Hypothalamus (tissue), 51 donors: ENCODE data around the gene SRM.
"Not testable (repeated sequence)": the region's sequence is repeated elsewhere in the genome, so short reads cannot be mapped to it uniquely, and the experiment has no call there.

Experiments used
- DNase-seq, 51 donors: peaks; one replicate each; lab custom pipeline; 2025; lab: John Stamatoyannopoulos, UW

Gene SRM

DNA sequence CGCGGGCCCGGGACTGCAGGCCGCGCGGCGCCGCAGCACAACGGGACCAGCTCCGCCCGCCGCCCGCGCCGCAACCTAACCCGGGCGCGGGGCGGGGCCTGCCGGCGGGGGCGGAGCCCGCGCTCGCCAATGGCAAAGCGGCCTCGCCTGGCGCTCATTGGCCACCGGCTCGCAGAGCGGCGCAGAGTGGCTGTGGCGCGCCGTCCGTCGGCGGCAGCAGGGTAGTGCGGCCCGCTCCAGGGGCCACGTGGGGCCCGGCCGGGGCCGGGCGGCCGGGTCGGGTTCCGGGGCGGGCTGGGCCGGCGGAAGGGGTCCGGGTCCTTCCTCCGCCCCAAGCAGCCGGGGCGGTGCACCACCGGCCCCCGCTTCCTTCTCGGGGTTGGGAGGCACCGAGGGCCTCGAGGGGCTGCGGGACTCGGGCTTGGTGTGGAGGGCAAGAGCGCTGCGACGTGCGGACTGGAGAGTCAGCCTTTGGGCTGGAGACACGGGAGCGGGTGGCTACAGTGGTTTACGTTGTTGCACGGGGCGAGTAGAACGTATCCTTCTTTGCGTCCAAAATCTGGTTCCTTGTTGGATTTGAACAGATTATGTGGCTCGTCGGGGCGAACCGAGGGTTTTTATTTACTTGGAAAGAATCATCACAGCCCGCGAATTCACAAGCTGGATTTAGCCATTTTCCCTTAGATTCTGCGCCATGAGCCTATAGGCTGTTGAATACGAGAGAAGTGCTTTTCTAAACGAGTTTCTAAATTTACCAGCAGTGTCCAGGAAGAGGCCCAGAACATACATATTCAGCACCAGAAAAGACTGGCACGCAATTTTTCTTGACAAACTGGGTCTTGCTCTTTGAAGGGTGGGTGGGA lies at the start of gene SRM:
Gene SRM, minus strand, starts transcription at position 51 of the 863 bp plus-strand sequence. CDS start 75 bp downstream, outside the sequence.
- DNase-seq, result peak; percentile 23 to 94 (median 82)

DNA sequence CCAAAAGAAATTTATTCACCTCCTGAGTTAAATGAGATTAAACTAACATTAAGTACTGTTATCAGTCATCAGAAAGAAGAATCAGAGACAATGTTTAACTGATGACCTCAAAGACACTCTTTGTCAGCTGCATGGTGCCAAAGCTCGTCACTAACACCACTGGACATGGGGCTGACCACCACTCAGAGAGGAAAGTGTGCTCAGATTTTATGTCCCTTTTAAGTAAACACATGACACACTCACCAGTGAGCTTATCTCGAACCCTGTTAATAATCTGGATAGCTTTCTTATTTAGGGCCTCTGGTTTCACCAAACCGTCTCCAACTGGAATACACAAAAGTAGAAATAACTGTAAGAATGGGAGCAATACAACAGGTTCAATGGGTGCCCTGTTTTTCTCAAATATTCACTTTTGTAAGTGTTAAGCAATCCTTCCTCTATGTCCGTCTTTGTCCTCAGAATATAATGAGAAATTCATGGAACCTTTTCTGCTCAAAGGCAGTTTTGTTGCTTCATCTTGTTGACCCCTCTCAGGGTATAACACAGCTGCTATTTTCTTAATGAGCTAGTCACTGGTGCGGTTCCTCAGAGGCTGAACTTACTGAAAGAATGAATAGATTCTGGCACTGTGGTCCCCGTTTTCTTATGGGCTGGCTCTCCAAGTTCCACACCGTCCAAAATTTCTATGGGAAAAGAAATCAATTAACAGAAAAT lies 49.4 kb upstream of the SRM start:
- peak in 7 of 51 donors; percentile 9 to 58 (median 17) for DNase-seq

DNA sequence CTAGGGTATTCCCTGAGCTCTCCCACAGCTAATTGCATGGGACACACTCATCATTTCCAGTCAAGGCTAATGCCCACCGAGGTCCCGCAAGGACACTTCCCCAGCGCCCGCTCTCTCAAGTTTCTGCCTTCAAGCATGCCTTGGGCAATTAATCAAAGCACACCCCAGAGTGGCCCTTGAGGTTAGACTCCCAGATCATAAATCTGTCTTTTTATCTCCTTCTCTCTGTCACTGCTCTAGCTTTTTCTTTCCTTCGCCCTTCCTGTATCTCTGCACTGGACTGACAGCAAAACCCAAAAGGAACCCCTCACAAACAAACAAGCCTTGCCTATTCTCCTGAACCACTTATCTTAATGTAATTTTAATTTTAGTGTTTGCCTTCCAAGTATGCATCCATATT lies 47.8 kb upstream of the SRM start:
- DNase-seq, result no peak

DNA sequence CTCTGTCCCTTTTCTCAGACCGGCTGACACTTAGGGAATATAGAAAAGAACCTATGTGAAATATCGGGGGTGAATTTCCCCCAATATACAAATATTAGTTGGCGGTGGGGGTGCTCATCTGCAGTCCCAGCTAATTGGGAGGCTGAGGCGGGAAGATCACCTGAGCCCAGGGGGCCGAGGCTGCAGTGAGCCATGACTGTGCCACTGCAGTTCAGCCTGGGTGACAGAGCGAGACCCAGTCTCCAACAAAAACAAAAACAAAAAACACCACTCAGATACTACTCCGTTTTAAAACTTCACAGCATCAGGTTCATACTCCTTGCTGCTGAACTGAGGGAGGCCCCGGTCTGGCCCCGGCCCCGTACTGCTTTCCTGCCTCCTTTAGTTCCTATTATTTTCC lies 45.8 kb upstream of the SRM start:
- DNase-seq, result no peak

DNA sequence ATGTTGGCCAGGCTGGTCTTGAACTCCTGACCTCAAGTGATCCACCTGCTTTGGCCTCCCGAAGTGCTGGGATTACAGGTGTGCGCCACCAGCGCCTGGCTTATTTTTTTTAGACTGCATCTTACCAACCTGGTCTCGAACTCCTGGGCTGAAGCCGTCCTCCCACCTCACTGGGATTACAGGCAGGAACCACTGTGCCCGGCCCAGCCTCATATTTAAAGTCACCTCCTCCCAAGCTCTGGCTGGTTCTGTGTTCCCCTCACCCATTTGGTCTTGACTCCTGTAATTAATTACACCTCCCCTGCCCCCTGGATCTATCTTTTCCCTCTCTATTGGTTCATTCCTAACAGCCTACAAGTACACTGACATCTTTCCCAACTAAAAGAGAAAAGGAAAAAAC lies 41.5 kb upstream of the SRM start:
- no peak for DNase-seq

GRCh38 chr1:11100806-11101205 lies 41.0 kb upstream of the SRM start:
- not testable (repeated sequence) for DNase-seq

- no peak for DNase-seq
Measured at GRCh38 chr1:11100149-11100493, 40.3 kb upstream of the SRM start.

DNA sequence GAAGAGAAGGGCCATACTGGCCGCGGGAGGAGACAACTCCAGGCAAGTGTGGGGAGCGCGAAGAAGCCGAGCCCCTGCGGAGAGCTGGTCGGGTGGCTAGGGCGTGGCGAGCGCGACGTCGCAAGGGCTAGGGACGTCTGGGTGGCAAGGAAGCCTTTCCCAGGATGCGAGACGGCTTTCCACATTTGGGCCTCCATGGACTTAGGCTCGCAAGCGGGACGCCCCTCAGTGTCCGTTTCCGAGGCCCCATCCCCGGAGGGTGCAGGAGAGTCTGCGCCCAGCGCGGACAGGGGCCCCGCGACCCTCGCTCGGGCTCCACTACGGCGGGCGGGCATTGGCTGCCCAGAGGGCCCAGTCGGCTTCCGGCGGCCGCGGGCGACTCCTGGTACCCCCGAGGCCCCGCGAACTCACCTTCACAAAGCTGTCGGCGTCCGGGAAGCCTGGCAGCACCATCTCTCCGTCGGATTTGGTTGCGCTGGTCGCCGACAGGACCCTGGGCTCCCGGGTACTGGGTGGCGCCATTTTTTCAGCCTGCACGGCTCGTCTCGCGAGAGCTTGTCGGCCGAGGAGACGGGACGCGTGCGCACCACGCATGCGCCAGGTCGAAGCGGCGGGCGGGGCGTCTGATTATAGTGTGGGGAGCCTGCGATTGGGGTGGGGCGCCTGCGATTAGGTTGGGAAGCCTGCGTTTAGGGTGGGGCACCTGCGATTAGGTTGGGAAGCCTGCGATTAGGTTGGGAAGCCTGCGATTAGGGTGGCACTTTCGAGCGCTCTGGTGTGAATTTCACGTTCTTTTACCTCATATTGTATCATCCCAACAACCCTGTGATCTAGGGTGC lies 39.7 kb upstream of the SRM start, which contains the start of gene EXOSC10:
Gene EXOSC10, minus strand, starts transcription at position 560 of the 839 bp plus-strand sequence. Its CDS starts 38 bp downstream, at position 522.
- peak; percentile 46 to 94 (median 84) for DNase-seq

GRCh38 chr1:11098931-11099309 lies 39.1 kb upstream of the SRM start:
- no peak for DNase-seq

DNA sequence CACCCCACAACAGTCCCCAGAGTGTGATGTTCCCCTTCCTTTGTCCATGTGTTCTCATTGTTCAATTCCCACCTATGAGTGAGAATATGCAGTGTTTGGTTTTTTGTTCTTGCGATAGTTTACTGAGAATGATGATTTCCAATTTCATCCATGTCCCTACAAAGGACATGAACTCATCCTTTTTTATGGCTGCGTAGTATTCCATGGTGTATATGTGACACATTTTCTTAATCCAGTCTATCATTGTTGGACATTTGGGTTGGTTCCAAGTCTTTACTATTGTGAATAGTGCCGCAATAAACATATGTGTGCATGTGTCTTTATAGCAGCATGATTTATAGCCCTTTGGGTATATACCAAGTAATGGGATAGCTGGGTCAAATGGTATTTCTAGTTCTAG lies 24.0 kb upstream of the SRM start:
- DNase-seq, result not testable (repeated sequence)

DNA sequence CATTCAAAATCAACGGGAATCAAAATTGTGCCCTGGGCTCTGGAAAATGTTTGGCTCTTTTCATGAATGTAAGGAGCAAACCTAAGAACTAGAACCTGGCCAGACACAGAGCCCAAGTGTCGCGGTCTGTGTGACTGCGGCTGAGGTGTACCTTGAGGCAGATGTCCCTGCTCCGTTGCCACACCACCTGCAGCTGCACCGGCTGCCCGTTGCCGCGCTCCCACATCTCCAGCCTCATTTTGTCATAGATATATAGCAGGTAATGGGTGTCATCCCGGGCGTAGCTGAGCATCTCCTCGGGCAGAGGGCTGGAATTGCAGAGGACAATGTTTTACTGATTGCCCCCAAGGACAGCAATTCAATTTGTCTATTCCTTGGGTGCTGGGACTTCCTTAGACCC lies 21.1 kb upstream of the SRM start:
- DNase-seq, result no peak

GRCh38 chr1:11078631-11079030 lies 18.8 kb upstream of the SRM start:
- no peak for DNase-seq

DNA sequence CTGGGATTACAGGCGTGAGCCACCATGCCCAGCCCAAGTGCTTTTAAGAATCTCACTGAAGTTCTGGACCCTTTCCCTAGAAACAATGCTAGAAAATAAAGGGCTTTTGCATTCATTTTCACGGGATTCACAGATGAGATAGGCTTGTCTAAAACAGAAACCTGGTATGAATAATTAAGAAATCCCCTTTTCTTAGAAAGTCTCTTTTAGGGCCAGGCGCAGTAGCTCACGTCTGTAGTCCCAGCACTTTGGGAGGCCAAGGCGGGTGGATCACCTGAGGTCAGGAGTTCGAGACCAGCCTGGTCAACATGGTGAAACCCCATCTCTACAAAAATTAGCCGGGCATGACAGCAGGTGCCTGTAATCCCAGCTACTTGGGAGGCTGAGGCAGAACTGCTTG lies 13.6 kb upstream of the SRM start:
- DNase-seq, result not testable (repeated sequence)

- no peak for DNase-seq
Measured at GRCh38 chr1:11072216-11072917, 12.5 kb upstream of the SRM start.

- DNase-seq, result no peak
Measured at GRCh38 chr1:11071463-11072215, 11.8 kb upstream of the SRM start.

DNA sequence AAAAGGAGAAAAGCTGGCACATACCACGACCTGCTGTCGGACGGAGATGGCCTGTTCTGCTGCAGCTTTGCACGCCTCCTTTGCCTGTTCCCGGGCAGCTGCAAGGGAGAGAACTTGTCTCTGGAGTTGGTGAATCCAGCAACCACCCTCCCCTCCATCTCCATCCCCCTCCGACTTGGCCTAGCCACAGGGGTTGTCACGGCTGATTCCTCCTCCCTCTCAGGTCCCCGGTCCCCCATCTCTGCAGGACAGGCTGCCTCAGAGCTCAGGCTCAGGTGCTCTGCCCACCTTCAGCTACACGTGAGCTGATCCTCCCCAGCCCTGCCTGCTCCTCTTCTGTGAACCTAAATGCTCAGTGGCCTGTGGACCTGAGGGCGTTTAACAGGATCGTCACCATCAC lies 11.1 kb upstream of the SRM start:
- DNase-seq, result no peak

DNA sequence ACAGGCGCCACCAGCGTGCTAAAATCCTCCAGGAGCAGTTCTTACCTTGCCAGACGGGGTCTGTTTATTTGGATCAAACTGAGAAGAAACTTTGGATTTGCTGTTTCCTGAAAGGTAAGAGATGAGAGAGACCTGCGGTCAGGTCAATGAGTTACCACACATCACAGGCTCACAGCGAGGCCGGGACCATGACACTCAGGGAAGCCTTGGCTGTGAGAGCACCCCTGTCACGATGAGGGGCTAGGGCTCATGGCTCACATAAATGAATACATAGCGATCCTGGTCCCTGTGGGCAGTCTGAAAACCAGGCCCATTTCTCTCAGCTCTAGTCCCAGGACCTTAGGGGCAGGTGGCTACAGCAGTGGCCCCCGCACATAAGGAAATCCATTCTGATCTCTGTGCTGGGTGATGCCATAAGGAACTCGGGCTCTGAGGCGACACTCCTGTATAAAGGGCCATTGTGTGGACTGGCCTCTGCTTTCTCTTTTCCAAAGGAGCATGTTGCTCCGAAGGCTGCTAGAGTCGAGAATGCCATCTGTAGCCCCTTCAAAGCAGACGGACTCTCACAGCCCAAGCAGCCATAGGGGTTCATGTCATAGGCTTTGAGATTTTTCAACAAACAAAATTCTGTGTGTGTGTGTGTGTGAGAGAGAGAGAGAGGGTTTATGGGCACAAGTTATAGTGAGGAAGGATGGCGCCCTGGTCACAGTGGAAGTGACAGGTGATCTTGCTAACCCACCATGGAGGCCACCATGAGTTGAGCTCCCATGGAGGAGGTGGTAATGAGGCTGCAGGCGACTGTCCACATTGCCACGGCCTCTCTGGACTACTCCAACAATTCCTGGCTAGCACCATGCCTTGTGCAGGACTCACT lies 9.0 kb upstream of the SRM start:
- peak in 1 of 51 donors; percentile 22 for DNase-seq
